22Rv1 (cell line): ENCODE results near the gene PRR13.

Source experiments
- H3K27ac ChIP-seq: fragments of 450-650 bp; 2 replicates; pipeline ENCODE4 v1.5.1; 2017
- CTCF ChIP-seq: fragments of 450-650 bp; IDR thresholded peaks from 2 replicates; pipeline ENCODE4 v1.5.1; 2017; ENCODE audit warnings: mild to moderate bottlenecking
- ZFX ChIP-seq: fragments of 450-650 bp; IDR thresholded peaks from 2 replicates; pipeline ENCODE4 v1.6.1; 2017; ENCODE audit warnings: antibody characterized with exemption, borderline replicate concordance

PRR13 gene

GRCh38 chr12:53462935-53463334 lies 21.4 kb downstream of the PRR13 start:
- no peak for TF ChIP-seq ZFX
- no peak for TF ChIP-seq CTCF
- H3K27ac ChIP-seq, result peak overlapping the region; percentile 19; the same call in 1 of the 2 replicates

GRCh38 chr12:53463802-53464560 lies 22.4 kb downstream of the PRR13 start:
- no peak for TF ChIP-seq ZFX
- TF ChIP-seq CTCF, result no peak
- H3K27ac ChIP-seq, result no peak overlapping the region

- 0 out of 2 replicates have a peak overlapping the region, but pooled peaks have one; percentile 3 for H3K27ac ChIP-seq
- TF ChIP-seq CTCF (no peak), ZFX (no peak)
Observed at GRCh38 chr12:53464685-53465418, 23.3 kb downstream of the PRR13 start.

GRCh38 chr12:53465679-53466078 lies 24.1 kb downstream of the PRR13 start:
- TF ChIP-seq CTCF (no peak), ZFX (no peak)

GRCh38 chr12:53466640-53467039 lies 25.1 kb downstream of the PRR13 start:
- no peak overlapping the region; the same call in 1 of the 2 replicates for H3K27ac ChIP-seq
- no peak for TF ChIP-seq ZFX

More at GRCh38 chr12:53465679-53466078, 24.1 kb downstream of the PRR13 start:
- 0 out of 2 replicates have a peak overlapping the region, but pooled peaks have one; percentile 3 for H3K27ac ChIP-seq

GRCh38 chr12:53467082-53467481 lies 25.5 kb downstream of the PRR13 start:
- TF ChIP-seq CTCF, result no peak
- TF ChIP-seq ZFX, result no peak
- H3K27ac ChIP-seq, result no peak overlapping the region; the same call in 1 of the 2 replicates

- no peak for TF ChIP-seq ZFX
- TF ChIP-seq CTCF, result no peak
- no peak overlapping the region; the same call in 1 of the 2 replicates for H3K27ac ChIP-seq
Observed at GRCh38 chr12:53467880-53468279, 26.3 kb downstream of the PRR13 start.
